Ramos (cell line): ENCODE measurements around the gene CTNND1.
"Not testable (repeated sequence)": the region's sequence is repeated elsewhere in the genome, so short reads cannot be mapped to it uniquely, and the experiment has no call there.

ENCODE experiments used
- in situ Hi-C: fragments of 300-500 bp; cut with MboI; formaldehyde crosslinking; loops from one replicate; pipeline ENCODE4 v1.14.3; 2022; ENCODE audit warnings: low sequenced_read_pairs; ENCODE audit not compliant: unreplicated experiment

CTNND1 gene, protein sequence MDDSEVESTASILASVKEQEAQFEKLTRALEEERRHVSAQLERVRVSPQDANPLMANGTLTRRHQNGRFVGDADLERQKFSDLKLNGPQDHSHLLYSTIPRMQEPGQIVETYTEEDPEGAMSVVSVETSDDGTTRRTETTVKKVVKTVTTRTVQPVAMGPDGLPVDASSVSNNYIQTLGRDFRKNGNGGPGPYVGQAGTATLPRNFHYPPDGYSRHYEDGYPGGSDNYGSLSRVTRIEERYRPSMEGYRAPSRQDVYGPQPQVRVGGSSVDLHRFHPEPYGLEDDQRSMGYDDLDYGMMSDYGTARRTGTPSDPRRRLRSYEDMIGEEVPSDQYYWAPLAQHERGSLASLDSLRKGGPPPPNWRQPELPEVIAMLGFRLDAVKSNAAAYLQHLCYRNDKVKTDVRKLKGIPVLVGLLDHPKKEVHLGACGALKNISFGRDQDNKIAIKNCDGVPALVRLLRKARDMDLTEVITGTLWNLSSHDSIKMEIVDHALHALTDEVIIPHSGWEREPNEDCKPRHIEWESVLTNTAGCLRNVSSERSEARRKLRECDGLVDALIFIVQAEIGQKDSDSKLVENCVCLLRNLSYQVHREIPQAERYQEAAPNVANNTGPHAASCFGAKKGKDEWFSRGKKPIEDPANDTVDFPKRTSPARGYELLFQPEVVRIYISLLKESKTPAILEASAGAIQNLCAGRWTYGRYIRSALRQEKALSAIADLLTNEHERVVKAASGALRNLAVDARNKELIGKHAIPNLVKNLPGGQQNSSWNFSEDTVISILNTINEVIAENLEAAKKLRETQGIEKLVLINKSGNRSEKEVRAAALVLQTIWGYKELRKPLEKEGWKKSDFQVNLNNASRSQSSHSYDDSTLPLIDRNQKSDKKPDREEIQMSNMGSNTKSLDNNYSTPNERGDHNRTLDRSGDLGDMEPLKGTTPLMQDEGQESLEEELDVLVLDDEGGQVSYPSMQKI

DNA sequence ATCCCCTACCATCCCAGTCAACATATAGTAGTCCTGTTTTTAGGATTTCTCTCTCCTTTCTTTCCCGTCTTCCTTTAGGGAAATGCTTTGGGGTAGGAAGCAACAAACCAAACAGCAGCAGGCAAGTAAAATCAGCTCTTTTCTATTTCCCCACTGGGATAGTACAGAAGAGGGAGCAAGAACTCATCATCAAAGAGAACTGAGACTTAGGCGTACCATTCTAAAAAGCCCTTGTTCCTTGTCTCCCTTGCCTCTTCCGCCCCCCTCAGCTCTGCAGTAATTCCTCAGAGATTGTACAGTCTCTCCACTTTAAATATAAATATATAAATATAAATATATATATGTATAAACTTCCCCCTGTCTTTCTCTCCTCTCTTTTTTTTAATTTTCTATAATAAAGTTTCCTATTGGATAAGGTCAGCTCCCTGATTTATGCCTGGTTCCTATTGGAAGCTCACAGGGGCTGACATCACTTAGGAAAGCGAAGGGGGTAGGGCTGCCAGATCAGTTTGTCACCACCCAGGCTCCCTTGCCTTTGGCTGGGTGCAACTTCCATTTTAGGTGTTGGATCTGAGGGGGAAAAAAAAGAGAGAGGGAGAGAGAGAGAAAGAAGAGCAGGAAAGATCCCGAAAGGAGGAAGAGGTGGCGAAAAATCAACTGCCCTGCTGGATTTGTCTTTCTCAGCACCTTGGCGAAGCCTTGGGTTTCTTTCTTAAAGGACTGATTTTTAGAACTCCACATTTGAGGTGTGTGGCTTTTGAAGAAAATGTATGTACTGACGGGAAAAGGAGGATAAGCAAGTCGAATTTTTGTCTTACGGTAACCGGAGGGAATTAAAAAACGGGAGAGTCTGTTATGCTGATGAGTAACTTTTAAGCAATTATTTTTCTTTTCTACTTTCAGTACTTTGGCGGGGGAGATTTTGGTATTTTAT lies at the start of gene CTNND1:
CTNND1 (plus strand) TSS at position 502 of the 934 bp plus-strand sequence. CDS start 29,677 bp downstream, outside the sequence.
- in situ Hi-C loops, result no loop called here

- in situ Hi-C loops, result no loop called here
These were observed 49.1 kb upstream of the CTNND1 start, which contains the start of gene TMX2 for GRCh38 chr11:57712256-57713150. Gene TMX2, plus strand, starts transcription at chr11:57712593. Its CDS starts 26 bp downstream, at chr11:57712619.

- in situ Hi-C loops, result no loop called here
These were observed 47.8 kb upstream of the CTNND1 start for GRCh38 chr11:57713835-57714234.

DNA sequence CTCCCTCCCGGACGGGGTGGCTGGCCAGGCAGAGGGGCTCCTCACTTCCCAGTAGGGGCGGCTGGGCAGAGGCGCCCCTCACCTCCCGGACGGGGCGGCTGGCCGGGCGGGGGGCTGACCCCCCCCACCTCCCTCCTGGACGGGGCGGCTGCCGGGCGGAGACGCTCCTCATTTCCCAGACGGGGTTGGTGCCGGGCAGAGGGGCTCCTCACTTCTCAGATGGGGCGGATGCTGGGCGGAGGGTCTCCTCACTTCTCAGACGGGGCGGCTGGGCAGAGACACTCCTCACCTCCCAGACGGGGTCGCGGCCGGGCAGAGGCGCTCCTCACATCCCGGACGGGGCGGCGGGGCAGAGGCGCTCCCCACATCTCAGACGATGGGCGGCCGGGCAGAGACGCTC lies 44.9 kb upstream of the CTNND1 start:
- in situ Hi-C loops, result not testable (repeated sequence)

DNA sequence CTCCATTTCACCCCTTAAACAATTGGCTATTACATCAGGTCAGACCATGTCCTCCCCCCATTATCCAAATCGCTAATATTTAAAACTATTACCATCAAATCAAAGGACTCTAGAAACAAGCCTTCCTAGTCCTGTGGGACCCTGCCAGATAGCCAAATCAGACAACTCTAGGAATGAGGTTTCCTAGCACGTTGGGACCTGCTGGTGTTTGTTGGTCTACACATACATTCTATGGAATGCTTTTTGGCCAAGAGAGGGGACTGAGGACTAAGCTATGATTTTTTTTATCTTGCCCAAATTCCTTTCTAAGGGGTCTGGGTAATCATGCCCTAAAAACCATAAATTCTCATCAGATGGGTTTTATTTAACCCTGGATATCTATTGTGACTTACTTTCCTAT lies 34.4 kb upstream of the CTNND1 start:
- in situ Hi-C loops, result no loop called here

DNA sequence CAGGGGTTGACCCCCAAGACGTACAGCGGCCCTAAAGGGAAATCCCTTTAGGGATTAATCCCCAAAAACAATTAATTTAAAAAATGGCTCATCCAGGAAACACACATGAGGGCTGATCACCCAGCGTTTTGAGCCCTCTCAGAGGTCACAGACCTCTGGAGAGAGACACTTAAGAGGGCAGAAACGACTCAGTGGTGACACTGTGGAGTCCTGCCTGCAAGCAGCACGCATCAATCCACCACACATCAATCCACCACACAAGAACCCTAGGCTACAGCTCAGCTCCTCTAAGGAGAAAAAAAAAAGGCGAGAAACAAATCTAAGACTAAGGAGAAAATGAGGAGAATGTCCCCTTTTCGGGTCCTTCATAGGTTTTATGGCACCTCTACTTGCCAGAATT lies 32.8 kb upstream of the CTNND1 start:
- in situ Hi-C loops, result no loop called here

- in situ Hi-C loops, result no loop called here
These were observed 32.1 kb upstream of the CTNND1 start for GRCh38 chr11:57729479-57729878.

DNA sequence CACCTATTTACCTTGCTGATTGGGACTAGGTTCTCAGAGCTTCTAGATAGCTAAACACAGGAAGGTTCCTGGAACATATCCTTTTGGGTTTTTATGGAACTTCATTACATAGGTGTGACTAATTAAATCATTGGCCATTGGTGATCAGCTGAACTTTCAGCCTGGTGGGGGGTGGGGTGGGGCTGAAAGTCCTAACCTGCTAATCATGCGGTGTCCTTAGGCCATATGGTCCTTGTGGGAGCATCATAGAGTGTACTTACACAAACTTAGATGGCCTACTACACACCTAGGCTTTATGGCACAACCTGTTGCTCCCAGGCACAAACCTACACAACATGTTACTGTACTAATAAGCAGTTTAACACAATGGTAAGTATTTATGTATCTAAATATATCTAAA lies 28.9 kb upstream of the CTNND1 start:
- in situ Hi-C loops, result no loop called here

DNA sequence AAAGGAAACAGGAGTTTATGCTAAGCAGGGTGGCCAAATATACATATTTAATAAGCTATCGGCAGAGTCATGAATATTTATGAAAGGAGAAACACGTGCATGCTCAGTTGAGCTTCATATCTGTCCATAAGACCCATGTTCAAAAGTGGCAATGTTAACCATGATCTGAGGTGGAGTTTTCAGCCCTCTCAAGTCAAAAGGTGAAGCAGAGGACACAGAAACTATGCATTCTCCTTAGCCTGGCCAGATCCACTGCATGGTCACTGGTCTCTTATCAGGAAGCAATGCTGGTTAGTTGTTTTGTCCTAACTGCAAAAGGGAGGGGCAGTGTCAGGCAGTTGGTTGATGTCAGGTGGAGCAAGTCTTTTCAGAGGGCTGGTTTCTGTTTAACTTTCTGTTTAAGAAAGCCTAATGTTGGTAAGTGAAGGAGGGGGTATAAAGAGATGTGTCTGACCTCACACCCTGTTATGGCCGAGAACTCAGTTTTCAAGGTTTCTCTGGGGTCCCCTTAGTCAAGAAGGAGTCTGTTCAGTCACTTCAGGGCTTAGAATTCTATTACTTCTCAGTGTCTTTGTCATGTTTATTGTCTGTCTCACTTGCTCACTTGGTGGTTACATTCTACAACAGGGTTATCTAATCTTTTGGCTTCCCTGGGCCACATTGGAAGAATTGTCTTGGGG lies 25.8 kb upstream of the CTNND1 start:
- in situ Hi-C loops, result no loop called here

GRCh38 chr11:57741132-57742086 lies 20.2 kb upstream of the CTNND1 start, which contains the start of gene SELENOH:
Gene SELENOH, plus strand, starts transcription at chr11:57741491. Its CDS starts 105 bp downstream, at chr11:57741596.
- in situ Hi-C loops, result no loop called here

DNA sequence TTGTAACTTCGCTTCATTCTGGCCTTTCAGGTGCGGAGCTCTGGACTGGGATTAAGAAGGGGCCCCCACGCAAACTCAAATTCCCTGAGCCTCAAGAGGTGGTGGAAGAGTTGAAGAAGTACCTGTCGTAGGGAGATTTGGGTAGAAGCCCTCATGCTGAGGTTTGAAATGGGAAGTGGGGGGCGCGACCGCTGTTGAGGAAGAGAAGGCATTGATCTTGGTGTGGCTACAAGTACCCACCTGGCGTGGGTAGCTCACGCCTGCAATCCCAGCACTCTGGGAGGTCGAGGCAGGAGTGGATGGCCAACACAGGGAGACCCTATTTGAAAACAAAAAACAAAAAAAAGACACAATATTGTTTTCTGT lies 19.5 kb upstream of the CTNND1 start:
- in situ Hi-C loops, result no loop called here

DNA sequence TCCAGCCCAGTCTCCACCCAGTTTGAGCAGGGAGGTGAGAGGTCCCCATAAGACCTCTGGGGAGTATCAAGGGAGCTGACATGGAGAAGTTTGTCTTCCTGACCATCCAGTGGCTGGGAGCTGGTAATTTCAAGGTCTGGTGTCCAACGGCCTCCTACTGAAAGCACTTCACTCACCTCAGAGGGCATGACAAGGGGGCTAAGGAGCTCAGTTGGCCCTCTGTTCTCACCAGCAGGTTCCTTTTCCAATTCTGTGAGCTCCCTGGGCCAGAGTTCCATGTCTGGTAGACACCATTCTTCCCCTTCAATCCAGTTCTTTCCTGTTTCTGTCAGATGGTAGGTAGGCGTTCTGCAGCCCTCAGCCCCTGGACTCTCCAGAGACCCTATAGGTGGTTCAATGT lies 17.2 kb upstream of the CTNND1 start:
- in situ Hi-C loops, result no loop called here

DNA sequence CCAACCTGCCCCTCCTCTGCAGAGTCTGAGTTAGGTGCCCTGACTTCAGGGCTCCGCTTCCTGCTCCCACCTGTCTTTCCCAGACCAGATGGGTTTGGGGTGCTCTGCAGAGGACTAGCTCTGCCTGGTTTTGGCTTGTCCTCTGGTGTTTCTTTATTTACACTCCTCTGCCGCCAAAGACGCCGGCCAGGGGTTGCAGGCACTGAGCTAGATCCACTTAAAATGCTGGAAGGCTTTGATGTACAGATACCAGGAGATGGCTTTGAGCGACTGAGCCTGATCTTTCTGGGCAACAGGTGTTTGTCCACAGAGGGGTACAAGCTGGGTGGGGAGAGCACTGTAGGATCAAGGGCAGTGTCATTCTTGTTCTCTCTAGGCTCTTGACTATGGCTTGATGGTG lies 16.4 kb upstream of the CTNND1 start:
- in situ Hi-C loops, result no loop called here

- in situ Hi-C loops, result no loop called here
These were observed 14.7 kb upstream of the CTNND1 start for GRCh38 chr11:57746920-57747319.

DNA sequence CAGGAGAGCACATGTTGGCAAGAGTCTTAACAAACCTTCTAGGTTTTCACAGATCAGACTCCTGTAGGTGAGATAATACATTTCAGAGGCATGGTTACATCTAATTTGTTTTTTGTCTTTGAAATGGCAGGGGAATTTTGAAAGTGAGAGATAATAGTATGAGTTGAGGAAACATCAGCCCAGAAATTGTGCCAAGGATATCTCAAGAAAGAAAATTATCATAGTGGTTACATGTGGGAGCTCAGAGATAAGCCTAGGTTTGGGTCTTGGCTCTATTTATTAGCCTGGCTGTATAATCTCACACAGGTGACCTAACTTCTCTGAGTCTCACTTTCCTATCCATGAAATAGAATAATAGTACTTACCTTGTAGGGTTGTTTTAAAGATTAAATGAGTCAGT lies 10.4 kb upstream of the CTNND1 start:
- in situ Hi-C loops, result no loop called here

- in situ Hi-C loops, result no loop called here
These were observed 9.8 kb upstream of the CTNND1 start, which contains the start of gene BTBD18 for GRCh38 chr11:57751676-57752253. Gene BTBD18, minus strand, starts transcription at chr11:57751819. Its CDS starts 631 bp downstream, at chr11:57751188.

DNA sequence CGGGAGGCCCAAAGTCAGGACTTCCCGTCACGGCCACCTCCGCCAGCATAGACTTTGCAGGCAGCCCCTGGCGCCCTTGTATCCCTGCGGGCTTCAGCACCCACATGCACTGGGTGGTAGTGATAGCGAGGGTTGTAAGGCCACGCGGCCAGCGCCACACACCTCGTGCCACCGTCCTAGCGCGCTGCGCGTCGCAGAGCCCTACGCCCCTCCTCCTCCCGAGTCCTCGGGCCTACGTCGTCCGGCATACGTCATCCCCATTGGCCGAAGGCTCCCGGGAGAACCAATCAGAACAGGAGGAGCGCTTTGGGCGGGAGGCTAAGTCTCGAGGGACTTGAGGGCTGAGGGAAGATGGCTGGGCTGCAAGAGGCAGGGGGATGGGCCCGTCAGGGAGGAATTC lies 8.6 kb upstream of the CTNND1 start:
- in situ Hi-C loops, result no loop called here
